ENCODE results near the gene POLR2L.

DNA sequence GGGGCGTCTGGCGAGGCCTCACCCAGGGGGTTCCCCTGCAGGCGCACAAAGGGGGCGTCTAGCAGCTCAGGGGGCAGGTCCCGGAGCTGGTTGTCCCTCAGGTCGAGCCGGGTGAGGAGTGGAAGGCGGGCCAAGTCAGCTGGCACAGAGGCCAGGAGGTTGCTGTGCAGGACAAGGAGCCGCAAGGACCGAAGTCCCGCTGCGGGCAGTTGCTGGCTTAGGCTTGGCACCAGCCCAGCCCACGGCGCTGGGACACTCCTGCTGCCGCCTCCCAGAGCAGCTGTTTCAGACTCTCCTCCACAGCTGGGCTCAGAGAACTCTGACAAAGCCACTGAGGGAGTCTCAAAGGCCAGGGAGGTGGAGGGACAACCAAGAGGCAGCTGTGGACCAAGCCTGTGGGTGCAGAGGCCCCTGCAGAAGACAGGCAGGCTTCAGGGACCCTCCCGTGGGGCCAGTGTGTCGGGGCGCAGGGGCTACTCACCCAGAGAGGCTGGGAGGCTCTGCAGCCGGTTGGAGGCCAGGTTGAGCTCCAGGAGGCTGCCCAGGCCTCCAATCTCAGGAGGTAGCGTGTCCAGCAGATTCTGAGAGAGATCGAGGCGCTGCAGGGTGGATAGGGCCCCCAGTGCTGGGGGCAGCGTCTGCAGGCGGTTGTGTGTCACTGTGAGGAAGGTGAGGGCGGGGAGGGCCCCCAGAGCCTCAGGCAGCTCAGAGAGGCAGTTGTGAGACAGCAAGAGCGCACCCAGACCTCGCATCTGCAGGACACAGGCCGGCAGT is 39.4 kb downstream of the POLR2L start:
- TF ChIP-seq CTCF (IDR thresholded peaks at IDR 0.05; ENCODE audit: low read depth, low read length, poor library complexity, severe bottlenecking) (no peak), EZH2phosphoT487 (IDR thresholded peaks at IDR 0.05; ENCODE audit: borderline replicate concordance, low read length) (no peak)

Measured in DOHH2 (cell line).